ENCODE data around the gene H1-8.
"Not testable (repeated sequence)": the region's sequence is repeated elsewhere in the genome, so short reads cannot be mapped to it uniquely, and the experiment has no call there.

Gene H1-8

DNA sequence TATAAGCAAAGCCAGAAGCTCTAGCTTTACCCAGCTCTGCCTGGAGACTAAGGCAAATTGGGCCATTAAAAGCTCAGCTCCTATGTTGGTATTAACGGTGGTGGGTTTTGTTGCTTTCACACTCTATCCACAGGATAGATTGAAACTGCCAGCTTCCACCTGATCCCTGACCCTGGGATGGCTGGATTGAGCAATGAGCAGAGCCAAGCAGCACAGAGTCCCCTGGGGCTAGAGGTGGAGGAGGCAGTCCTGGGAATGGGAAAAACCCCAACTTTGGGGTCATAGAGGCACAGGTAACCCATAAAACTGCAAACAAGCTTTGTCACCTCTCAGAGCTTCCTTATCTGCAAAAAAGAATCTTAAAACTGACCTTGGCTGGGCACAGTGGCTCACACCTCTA lies 7.9 kb upstream of the H1-8 start:
- no peak for DNase-seq

DNA sequence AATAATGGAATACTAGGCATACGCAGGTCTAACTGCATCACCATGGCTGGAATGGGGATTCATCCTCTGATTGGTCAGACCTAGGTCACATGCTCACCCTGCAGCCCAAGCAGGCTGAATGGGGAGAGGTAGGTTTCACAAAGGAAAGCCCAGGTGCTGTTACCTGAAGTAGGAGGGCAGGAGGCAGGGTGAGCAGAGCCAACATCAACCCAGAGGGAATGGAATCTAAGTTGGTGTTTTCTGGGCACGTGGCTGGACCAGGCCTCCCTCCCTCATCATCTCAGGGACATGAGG lies 6.7 kb upstream of the H1-8 start:
- no peak for DNase-seq

DNA sequence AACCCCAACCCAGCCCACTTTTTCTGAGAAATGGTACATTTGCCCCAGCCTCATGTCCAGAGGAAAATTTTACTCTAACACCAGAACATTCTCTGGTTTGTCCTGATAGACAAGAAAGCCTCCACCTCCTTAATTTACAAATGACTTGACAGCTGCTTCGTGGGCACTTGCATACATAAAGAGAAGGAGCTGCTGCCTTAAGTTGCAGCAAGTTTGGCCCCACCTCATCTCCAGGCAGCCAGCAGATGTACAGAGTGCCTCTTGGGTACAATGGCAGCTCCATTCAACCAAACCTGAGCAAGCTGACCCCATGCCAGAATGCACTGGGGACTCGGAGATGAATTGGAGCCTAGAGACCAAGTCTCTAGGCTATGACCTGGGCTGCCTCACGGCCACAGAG lies 6.2 kb upstream of the H1-8 start:
- DNase-seq = no peak

DNA sequence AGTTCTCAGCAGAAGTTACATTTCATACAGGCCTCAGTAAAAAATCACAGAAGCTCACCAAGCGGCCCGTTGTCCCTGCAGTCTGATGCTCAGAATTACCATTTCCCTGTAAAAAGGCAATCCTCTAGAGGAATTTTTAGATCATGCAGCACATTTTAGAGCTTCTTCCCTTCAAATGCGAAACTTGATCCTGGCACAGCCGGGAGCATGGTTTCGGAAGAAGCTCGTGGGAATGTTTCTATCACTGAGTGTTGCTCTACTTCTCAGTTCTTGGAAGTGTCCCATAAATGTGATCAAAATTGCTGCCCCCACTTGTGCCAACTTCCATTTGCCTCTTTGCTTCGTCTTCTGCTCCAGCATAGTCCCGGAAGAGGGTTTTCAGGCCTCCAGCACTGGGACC lies 3.8 kb upstream of the H1-8 start:
- no peak for DNase-seq

DNA sequence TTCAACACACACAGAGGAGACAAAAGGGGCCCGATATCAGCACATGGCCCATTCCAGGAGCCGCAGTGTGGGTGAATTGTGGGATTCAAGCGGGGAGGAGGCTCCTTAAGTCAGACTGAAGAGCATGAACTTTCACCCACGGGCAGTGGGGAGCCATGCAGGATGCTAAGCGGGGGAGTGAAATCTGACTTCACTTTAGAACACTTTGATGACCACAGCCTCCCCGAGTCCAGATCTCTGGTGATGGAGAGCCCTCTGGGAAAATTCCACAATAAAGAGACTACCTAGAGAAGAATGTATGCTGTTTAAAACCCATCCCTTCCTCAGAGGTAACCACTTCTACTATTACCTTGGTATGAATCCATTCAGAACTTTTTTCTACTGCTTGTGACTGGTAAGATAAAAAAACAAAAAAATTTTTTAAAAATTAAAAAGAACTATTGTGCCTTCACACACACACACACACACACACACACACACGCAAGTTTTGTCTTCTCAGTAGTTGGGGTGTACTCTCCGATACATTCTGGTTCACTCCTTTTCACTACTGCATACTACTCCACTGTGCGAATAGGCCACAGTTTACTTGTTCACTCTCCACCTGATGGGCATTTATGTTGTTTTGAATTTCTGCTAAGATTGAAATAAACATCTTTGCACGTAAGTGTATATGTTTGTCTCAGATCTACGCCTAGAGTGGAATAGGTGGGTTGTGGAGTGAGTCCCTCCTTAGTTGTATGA lies 2.0 kb upstream of the H1-8 start:
- no peak for DNase-seq

DNA sequence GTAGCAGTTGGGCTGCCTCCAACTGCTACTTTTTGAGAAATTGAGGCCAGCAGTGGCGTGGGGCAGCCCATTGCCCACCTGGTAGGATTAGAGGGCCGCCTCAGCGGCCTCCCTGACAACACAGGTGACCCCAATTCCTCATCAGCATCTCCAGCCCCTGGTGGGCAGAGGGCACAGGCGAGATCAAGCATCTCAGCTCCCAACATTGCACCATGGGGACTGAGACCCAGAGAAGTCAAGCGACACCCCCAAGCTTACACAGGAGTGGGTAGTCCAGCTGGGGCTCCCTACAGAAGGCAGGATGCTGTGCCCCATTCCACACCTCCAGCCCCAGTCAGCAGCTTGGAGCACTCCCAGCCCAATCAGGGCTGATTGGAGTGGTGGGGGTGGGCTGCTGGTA lies 228 bp upstream of the H1-8 start:
- DNase-seq = no peak

DNA sequence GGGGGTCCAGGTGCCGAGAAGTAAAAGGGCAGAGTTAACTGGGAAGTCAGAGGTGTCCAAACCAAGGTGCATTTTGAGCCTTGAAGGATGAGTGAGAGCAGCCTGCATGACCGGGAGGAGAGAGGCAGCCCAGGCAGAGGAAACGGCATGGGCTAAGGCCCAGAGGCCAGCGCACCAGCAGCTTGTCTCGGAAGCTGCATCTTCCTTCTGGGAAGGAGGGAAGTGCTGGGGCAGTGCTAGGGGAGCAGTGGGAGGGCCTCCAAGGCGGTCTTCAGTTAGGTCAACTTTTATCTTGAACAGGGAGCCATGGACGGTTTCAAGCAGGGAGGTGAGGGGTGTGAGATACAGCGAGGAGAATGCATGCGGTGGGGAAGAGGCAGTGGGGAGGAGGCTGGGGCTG lies 1.0 kb downstream of the H1-8 start:
- no peak for DNase-seq

DNA sequence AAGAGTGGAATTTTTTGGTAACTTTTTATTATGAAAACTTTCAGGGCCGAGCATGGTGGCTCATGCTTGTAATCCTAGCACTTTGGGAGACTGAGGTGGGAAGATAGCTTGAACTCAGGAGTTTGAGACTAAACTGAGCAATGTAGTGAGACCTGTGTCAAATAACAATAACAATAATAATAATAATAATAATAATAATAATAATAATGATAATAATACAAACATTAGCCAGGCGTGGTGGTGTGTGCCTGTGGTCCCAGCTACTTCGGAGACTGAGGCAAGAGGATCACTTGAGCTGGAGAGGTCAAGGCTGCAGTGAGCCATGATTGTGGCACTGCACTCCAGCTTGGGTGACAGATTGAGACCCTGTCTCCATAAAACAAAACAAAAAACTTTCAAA lies 3.0 kb downstream of the H1-8 start:
- DNase-seq = not testable (repeated sequence)

DNA sequence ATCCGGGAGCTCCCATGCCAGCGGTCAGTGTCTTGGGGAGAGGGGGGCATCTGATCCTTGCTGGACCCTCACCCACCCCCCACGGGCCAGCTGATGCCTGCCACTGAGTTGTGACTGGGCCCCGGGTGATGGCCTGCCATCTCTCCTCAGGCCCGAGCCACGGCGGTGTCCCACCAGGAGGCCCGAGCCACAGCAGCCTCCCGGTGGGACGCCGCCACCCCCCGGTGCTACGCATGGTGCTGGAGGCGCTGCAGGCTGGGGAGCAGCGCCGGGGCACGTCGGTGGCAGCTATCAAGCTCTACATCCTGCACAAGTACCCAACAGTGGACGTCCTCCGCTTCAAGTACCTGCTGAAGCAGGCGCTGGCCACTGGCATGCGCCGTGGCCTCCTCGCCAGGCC lies 4.3 kb downstream of the H1-8 start:
- DNase-seq = no peak

DNA sequence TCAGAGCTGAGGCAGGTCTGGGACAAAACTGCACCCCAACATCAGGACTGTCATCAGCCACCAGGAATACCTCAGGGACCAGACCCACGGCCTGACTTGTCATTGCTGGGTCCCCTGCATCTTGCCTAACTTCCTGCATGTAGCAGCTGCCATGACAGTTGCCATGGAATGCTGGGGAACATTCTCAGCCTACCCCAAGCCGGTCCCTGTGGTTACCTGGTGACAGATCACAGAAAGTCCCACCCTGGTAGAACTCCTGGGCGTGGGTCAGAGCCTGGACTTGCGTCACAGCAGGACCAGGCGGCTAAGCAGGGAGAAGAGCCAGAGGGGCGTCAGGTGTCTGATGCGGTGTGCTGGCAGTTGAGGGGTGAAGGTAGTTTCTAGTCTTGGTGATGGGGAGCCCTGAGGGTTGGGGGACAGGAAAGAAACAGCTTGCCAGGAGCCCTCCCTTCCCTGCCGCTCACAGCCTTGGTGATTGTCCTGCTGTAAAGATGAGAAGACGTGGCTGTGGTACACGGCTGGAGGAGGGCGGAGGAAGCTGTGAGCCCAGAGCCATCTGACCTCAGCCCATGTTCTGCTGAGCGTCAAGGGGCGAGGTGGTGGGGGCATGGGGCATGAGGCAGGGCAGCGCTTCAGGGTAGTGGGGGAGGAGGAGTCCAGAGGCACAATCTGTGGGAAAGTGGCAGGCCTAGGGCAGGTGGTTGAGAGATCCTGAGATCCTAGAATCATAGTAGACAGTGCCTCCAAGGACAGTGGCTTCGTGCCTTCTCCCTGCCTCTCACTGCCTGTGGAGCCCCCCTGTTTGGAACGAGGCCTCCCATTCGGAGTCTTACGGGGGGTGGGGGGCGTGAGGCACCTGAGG lies 5.4 kb downstream of the H1-8 start:
- no peak for DNase-seq

DNA sequence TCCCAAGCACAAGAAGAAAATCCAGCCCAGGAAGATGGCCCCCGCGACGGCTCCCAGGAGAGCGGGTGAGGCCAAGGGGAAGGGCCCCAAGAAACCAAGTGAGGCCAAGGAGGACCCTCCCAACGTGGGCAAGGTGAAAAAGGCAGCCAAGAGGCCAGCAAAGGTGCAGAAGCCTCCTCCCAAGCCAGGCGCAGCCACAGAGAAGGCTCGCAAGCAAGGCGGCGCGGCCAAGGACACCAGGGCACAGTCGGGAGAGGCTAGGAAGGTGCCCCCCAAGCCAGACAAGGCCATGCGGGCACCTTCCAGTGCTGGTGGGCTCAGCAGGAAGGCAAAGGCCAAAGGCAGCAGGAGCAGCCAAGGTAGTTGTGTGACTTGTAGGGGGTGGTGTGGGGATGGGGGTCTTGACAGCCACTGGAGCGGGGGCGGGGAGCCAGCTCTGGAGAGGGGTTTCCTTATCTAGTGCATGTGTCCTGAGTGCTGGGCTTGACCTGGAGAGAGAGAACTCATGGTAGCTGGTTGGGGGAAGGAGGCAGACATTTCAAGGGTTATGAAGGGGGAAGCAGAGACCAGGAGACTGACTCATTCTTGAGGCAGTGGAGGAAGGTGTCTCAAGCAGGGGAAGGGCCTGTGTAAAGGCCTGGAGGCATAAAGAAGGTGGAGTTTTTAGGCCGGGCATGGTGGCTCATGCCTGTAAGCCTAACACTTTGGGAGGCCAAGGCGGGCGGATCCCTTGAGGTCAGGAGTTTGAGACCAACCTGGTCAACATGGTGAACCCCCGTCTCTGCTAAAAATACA lies 6.2 kb downstream of the H1-8 start:
- DNase-seq = no peak

DNA sequence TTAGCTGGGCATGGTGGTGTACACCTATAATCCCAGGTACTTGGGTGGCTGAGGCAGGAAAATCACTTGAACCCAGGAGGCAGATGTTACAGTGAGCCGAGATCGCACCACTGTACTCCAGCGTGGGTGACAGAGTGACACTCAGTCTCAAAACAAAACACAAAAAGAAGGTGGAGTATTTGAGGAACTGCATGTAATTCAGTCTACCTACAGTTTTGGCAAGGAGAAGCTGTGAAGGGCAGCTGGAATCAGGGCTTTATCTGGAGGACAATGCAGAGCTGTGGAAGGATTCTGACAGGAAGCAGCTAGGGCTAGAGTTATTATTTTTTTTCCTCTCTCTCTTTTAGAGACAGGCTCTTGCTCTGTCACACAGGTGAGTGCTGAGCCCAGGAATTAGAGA lies 6.8 kb downstream of the H1-8 start:
- no peak for DNase-seq

DNA sequence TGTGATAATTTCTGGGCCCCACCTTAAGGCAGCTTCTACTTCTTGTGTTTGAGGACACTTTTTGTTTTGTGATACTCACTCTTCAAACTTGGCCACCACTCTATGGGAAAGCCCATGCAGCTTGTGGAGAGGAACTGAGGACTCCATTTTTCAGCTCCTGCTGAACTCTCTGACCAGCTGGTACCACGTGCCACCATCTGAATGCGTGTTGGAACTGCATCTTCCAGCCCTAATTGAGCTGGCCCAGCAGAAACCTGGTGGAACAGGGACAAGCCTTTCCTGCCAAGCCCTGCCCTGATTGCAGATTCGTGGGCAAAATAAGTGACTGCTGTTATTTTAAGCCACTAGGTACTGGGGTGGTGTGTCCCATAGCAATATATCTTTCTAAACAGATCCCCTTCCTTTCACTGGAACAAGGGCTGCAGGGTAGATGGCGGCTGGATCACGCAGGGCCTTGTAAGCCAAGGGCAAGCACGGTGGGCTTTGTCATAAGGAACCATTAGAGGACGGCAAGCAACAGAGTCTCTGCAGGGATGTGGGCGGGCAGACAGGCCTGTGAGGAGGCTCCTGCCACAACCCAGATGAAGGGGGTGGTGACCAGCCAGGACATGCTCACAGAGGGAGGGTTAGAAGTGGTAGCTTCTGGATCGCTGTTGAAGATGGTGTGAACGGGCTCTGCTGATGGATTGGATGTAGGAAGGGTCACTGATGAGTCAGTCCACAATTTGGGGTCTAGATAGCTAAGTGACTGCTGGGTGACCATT lies 9.5 kb downstream of the H1-8 start:
- no peak for DNase-seq

DNA sequence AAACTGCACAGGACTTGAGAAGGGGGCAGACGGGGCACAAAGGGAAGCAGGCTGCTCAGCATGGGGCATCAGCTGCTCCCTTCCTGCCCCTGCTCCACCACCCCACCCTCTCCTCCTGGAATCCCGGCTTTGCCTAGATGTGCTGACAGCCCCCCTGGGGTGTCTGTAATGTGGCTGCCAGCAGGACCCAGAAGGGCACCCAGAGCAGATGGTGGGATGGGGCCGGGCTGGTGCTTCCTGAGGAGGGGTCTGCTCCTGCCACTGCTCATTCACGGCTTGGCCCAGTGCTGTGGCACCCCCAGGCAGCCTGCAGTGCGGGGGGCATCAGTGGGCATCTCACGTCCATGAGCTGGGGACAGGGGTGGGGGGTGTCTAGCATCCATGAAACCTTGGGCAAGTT lies 10.2 kb downstream of the H1-8 start:
- no peak for DNase-seq

DNA sequence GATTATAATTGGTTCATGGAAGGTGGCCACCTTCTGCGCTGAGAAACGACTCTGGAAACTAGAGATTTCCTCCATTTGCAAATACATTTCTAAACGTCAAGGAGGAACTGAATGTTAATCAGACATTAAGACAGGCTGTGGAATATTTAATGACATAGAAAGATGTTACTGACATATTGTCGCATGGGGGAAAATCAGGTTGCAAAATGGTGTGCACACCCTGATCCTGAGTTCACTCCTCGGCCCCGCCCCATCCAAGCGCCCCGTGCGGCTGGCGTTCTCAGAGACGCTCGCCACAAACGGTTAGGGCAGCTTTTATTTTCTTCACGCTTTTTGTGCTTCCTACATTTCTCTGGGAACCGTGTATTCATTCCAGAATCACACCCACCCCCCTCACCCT lies 10.7 kb downstream of the H1-8 start:
- DNase-seq = no peak

DNA sequence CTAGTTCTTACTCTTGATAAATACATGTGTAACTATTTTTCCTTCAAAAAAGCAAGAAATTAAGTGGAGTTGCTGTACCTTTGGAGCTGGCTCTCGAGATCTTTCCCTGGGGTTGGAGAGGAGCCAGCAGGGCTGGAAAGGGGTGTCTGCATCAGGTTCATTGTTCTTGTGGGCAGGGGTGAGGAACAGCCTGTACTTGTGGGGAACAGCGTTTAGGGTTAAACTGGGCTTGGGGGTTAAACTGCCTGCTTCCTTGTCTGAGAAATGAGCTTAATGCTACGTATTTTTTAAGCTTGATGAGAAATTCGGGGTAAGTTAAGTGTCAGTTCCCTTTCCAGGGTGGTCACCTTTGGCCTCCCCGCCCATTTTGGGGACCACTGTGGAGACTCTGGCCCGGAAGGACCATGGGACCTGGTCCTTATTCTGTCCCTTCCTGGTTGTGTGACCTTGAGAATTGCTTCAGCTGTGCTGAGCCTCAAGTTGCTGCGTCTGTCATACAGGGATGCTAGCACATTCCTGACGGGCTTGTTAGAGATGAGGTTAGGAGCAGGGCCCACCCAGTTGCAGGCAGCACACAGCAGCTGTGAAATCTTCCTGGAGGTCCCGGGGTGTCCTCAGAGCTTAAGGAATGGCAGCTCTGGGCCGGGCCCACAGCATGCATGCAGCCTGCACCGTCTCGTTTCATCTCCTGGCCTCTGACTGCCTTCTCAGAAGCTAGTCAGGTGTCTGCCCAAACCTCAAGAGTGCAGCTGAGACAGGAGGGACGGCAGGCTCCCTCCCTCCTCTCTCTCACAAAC lies 11.6 kb downstream of the H1-8 start:
- no peak for DNase-seq

DNA sequence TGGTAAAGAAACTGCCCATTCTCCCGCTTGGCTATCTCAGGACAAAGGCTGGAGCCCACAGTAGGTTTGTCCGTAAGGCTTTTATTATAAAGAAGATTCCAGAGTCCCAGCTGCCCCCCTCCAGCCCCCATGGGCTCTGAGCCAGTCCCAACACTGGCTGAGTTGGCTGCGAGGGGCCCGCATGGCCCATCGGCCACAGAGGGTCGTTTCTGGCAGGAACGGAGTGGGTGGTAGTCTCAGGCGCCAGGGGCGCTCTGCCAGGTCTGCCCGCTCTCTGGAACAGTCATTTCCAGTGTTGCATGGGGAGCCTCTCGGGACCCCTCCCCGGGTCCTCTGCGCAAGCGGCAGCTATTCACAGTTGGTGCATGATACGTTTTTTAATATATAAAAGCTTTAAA lies 12.2 kb downstream of the H1-8 start:
- no peak for DNase-seq

DNA sequence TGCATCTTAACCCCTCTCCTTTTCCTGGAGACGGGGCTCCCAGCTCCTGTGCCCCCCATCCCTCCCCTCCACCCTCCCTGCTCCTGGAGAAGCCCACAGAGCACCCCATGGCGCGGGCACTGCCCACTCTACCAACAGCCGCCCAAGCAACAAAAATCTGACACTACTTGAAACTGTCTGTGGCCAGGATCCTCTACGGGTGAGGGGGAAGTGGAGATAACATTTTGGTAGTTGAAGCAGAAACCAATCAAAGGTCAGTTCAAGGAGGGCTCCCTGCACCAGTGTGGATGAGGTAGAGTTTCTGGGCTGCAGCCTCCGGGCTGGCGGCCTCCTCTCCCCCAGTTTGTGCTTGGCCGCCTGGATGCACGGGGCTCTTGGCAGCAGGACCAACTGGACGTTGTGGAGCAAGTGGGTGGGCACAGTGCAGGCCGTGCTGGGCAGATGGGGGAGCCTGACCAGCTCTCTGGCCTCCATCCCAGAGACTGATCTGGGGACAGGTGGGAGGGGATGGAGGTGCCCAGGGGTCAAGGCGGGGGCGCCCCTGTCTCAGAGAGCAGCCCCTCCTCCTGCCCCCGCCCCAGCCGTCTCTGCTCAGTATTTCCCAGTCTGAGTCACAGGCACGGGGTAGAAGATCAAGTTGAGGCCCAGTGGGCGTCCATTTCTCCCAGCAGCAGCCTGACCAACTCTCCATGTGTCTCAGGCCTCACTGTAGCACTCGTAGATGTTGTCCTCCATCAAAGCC lies 12.8 kb downstream of the H1-8 start:
- DNase-seq = no peak

DNA sequence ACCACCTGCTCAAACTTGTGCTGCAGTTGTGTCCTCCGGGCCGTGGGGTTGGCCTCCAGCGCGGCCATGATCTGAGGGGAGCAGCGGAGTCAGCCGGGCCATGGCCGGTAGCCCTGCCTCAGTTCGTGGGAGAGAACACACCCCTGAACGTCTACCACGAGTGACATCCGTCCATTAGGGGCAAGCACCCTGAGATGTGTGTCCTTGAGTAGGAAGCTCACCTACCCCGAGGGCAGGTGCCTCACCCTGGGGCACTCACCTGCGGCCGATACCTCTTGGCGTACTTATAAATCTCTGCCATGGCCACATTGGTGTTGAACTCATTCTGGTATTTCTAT lies 13.4 kb downstream of the H1-8 start:
- DNase-seq = no peak

DNA sequence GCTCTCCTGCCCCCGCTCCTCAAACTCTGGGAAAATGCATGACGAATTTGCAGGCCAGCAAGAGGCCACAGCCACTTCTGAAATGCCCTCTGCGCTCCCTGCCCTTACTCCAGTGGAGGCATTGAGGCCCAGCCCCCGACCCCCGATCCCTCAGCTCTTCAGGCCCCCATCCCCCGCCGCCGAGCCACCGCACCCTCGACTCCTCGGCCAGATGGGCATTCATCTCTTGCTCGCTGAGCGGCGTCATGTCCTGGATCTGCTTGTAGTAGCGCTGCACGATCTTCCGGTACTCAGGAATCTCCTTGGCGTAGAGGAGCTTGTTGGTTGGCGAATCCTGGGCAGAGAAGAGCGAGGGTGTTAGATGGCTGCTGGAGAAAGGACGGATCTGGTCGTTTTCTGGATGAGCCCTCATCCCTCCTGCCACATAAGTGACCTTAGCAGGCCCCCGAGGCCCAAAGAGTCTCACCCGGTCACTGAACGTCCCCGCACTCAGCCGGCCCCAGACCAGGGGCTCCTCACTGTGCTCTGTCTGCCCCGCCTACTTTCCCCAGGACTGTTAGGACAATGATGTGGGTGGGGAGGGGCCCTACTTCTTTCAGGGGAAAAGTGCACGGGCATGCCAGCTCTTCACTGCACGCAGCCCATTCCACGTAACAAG lies 14.0 kb downstream of the H1-8 start:
- DNase-seq = no peak

DNA sequence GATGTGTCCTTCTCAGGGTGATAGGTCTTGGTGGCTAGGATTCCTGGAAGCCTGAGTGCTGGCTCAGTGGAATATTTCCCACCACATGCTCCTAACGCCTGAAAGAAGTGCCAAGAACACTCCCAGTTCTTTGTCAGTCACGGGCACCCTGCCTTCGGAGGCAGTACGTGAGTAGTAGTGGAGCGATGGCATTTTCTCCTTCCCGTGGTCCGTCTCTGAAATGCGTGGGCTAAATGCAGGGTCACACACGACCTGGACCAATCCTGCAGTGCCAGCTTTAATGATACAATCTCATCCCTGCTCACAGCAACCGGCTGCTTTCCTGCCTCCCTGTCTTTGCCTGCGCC lies 14.5 kb downstream of the H1-8 start:
- no peak for DNase-seq

All from T1000 (cell line).